Gastrocnemius medialis (tissue), 4 donors: ENCODE measurements around the gene ATOH8. TPM values are rescaled to one million over a fixed set of nuclear protein-coding genes. Genes with fewer than 3 reads are reported as not detected.
A peak's percentile ranks its signal among the peaks of the same experiment; 100 is the strongest.

Experiments
- ATAC-seq, 2 donors: fragments of 150-250 bp; one replicate each; pipeline ENCODE4 v1.9.1; 2016
- DNase-seq, 2 donors: peaks; one replicate each; pipeline ENCODE4 v3.0.0-alpha.2; 2019
- H3K27ac ChIP-seq, 4 donors: fragments of 200-600 bp; sonication (generic); 1 replicate in 1 of 4; 2 replicates in 3 of 4; pipeline ENCODE4 v1.5.1; 2016 to 2018; ENCODE audit warnings: mild to moderate bottlenecking in 2 of 4, moderate library complexity in 1 of 4
- H3K27me3 ChIP-seq, 3 donors: fragments of 200-600 bp; sonication (generic) in 2 of 3; 1 replicate in 1 of 3; 2 replicates in 2 of 3; pipeline versions ENCODE4 v1.5.1 to v1.6.0; 2016 to 2019; ENCODE audit warnings: mild to moderate bottlenecking in 1 of 3, moderate library complexity in 1 of 3
- H3K36me3 ChIP-seq, 2 donors: fragments of 200-600 bp; sonication (generic) in 1 of 2; one replicate each; pipeline ENCODE4 v1.5.1; 2017 to 2018
- H3K4me1 ChIP-seq, 2 donors: fragments of 200-600 bp; sonication (generic) in 1 of 2; one replicate each; pipeline ENCODE4 v1.5.1; 2016 to 2017; ENCODE audit warnings: mild to moderate bottlenecking in 2 of 2
- H3K4me3 ChIP-seq, 4 donors: fragments of 200-600 bp; sonication (generic) in 3 of 4; 1 replicate in 1 of 4; 2 replicates in 3 of 4; pipeline ENCODE4 v1.5.1; 2016 to 2019; ENCODE audit warnings: mild to moderate bottlenecking in 2 of 4
- H3K9me3 ChIP-seq, 3 donors: fragments of 200-600 bp; sonication (generic) in 2 of 3; 1 replicate in 1 of 3; 2 replicates in 2 of 3; pipeline ENCODE4 v1.5.1; 2016 to 2019
- CTCF ChIP-seq, 5 experiments: fragments of 450-650 bp in 3 of 5; fragments of 200-600 bp in 2 of 5; sonication (generic) in 2 of 5; IDR thresholded peaks in 4 of 5; conservative IDR thresholded peaks in 1 of 5; 1 replicate in 4 of 5; 2 replicates in 1 of 5; pipeline ENCODE4 v1.5.1; 2016 to 2019; ENCODE audit warnings: antibody characterized with exemption in 5 of 5, mild to moderate bottlenecking in 3 of 5, moderate library complexity in 3 of 5
- POLR2A ChIP-seq, 2 donors: fragments of 450-650 bp; IDR thresholded peaks; one replicate each; pipeline ENCODE4 v1.6.1; 2017; ENCODE audit warnings: antibody characterized with exemption in 2 of 2, mild to moderate bottlenecking in 2 of 2, moderate library complexity in 2 of 2
- in situ Hi-C, 4 donors: fragments of 200-750 bp; cut with MboI; loops; one replicate each; pipeline versions ENCODE4 v1.15.0 to v1.8.0; 2017; ENCODE audit warnings: low sequenced_read_pairs in 4 of 4
- intact Hi-C: fragments of 100-400 bp; cut with DNase I; formaldehyde crosslinking; loops from one replicate; pipeline ENCODE4 v1.15.1; 2023; ENCODE audit warnings: low total_unique reads
- total RNA-seq, 4 donors: library from RNA; depleted of rRNA; stranded (reverse); fragments of >200 nt; gene quantifications; one replicate each; pipeline versions ENCODE4 v1.1.0 to v1.2.3, GENCODE V29; 2016

Gene ATOH8
- total RNA-seq, 4 donors from 2014 or later, result 122 to 266 (median 150) TPM

GRCh38 chr2:85709401-85709811, 44.4 kb upstream of the ATOH8 start:
- H3K27me3 ChIP-seq, result no peaks in the 10 kb centered on the region
- ATAC-seq (peak in 1 of 2 donors; percentile 11), DNase-seq (no peak)
- in situ Hi-C loops, result no loop called here
- intact Hi-C loops, result no loop called here
- TF ChIP-seq POLR2A (IDR thresholded peaks at IDR 0.05), result no peak
- TF ChIP-seq CTCF (IDR thresholded peaks at IDR 0.05 in 4 of 5, conservative IDR thresholded peaks at IDR 0.05 in 1 of 5), result no peak
- H3K36me3 ChIP-seq, result no peaks in the 10 kb centered on the region
- peaks cover 73 to 95% of the 10 kb centered on the region in 2 donors for H3K4me1 ChIP-seq
- H3K4me3 ChIP-seq, result no peak overlapping the region
- no peaks in the 10 kb centered on the region for H3K9me3 ChIP-seq
- peak overlapping the region; percentile 92 to 97 (median 95) for H3K27ac ChIP-seq

- H3K36me3 ChIP-seq, result no peaks in the 10 kb centered on the region
- peak in 1 of 2 donors; percentile 0 for ATAC-seq
- TF ChIP-seq CTCF (IDR thresholded peaks at IDR 0.05 in 4 of 5, conservative IDR thresholded peaks at IDR 0.05 in 1 of 5) (no peak), POLR2A (IDR thresholded peaks at IDR 0.05) (peak in 1 of 2 donors; percentile 29)
- peak overlapping the region; percentile 92 to 97 (median 95) for H3K27ac ChIP-seq
- peak overlapping the region in 3 of 4 donors; percentile 11 to 32 (median 27) for H3K4me3 ChIP-seq
- DNase-seq, result peak in 1 of 2 donors; percentile 62
- H3K9me3 ChIP-seq, result no peaks in the 10 kb centered on the region
- in situ Hi-C loops (no loop called here), intact Hi-C loops (no loop called here)
- H3K27me3 ChIP-seq, result no peaks in the 10 kb centered on the region
- peaks cover 61 to 86% of the 10 kb centered on the region in 2 donors for H3K4me1 ChIP-seq
These were observed 42.9 kb upstream of the ATOH8 start for GRCh38 chr2:85710687-85711577.

- H3K36me3 ChIP-seq, result no peaks in the 10 kb centered on the region
- H3K4me3 ChIP-seq, result peak overlapping the region in 3 of 4 donors; percentile 11 to 32 (median 27)
- ATAC-seq (no peak), DNase-seq (no peak)
- intact Hi-C loops, result no loop called here
- in situ Hi-C loops, result no loop called here
- no peak for TF ChIP-seq CTCF (IDR thresholded peaks at IDR 0.05 in 4 of 5, conservative IDR thresholded peaks at IDR 0.05 in 1 of 5)
- TF ChIP-seq POLR2A (IDR thresholded peaks at IDR 0.05), result no peak
- H3K4me1 ChIP-seq, result peaks cover 54 to 79% of the 10 kb centered on the region in 2 donors
- H3K27me3 ChIP-seq, result no peaks in the 10 kb centered on the region
- H3K27ac ChIP-seq, result peak overlapping the region; percentile 92 to 97 (median 95)
- no peaks in the 10 kb centered on the region for H3K9me3 ChIP-seq
These were observed 42.2 kb upstream of the ATOH8 start for GRCh38 chr2:85711578-85712060.

- H3K27me3 ChIP-seq, result no peaks in the 10 kb centered on the region
- no peak overlapping the region for H3K4me3 ChIP-seq
- peaks cover 47 to 72% of the 10 kb centered on the region in 2 donors for H3K4me1 ChIP-seq
- in situ Hi-C loops (no loop called here), intact Hi-C loops (no loop called here)
- DNase-seq, result no peak
- no peak for ATAC-seq
- H3K27ac ChIP-seq, result peak overlapping the region; percentile 92 to 97 (median 95)
- no peaks in the 10 kb centered on the region for H3K36me3 ChIP-seq
- no peak for TF ChIP-seq CTCF (IDR thresholded peaks at IDR 0.05 in 4 of 5, conservative IDR thresholded peaks at IDR 0.05 in 1 of 5)
- no peak for TF ChIP-seq POLR2A (IDR thresholded peaks at IDR 0.05)
- H3K9me3 ChIP-seq, result no peaks in the 10 kb centered on the region
These were observed 41.5 kb upstream of the ATOH8 start for GRCh38 chr2:85712336-85712735.
